NCI-H82 (cell line): ENCODE measurements around the gene RPP25.
"Not testable (repeated sequence)": the region's sequence is repeated elsewhere in the genome, so short reads cannot be mapped to it uniquely, and the experiment has no call there.

Experiments
- DNase-seq: peaks from one replicate; lab custom pipeline; 2025; lab: John Stamatoyannopoulos, UW

The RPP25 gene

GRCh38 chr15:74917676-74918075, 38.9 kb downstream of the RPP25 start:
- no peak for DNase-seq

GRCh38 chr15:74913799-74914198, 42.8 kb downstream of the RPP25 start:
- not testable (repeated sequence) for DNase-seq

- no peak for DNase-seq
Measured at GRCh38 chr15:74913041-74913440, 43.5 kb downstream of the RPP25 start.

- no peak for DNase-seq
Measured at GRCh38 chr15:74908635-74909034, 47.9 kb downstream of the RPP25 start.

GRCh38 chr15:74907163-74907870, 49.3 kb downstream of the RPP25 start:
- no peak for DNase-seq

- DNase-seq = peak; percentile 94
Measured at GRCh38 chr15:74906450-74907162, 50.0 kb downstream of the RPP25 start, which contains the start of gene FAM219B. Gene FAM219B (minus strand): TSS chr15:74906851. CDS start chr15:74906800, 51 bp downstream.

- peak; percentile 85 for DNase-seq
Measured at GRCh38 chr15:74906067-74906449, 50.5 kb downstream of the RPP25 start.
